Measurements from ENCODE around the gene LPIN2. TPM values are rescaled to one million over a fixed set of nuclear protein-coding genes. Genes with fewer than 3 reads are reported as not detected.
"Not testable (repeated sequence)": the region's sequence is repeated elsewhere in the genome, so short reads cannot be mapped to it uniquely, and the experiment has no call there.

LPIN2 gene
- total RNA-seq, 2 donors from 2014 or later = 23.6 to 59.0 TPM

DNA sequence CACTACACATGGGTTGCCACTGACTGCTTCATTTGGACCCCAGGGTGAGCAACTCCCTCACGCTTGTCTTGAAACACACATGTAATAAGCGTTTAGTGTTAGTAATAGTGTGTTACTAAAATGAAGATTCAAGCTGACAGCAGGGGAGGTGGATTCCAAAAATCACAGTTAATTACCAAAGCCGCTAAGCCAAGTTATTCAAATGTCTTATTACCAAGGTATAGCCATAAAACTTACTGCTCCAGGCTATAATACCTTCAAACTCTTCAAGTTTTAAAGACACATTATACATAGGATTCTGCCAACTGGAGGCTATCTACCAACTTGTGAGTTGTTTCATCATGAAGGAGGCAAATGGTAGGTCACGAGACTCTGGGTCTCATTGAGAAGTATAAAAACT is 2.9 kb downstream of the LPIN2 start:
- H3K4me3 ChIP-seq = no peak overlapping the region
- no peak overlapping the region for H3K27ac ChIP-seq
- no peaks in the 10 kb centered on the region for H3K36me3 ChIP-seq
- H3K9me3 ChIP-seq = no peaks in the 10 kb centered on the region
- DNase-seq = no peak
- no peaks in the 10 kb centered on the region for H3K27me3 ChIP-seq
- TF ChIP-seq, protein P1, sequence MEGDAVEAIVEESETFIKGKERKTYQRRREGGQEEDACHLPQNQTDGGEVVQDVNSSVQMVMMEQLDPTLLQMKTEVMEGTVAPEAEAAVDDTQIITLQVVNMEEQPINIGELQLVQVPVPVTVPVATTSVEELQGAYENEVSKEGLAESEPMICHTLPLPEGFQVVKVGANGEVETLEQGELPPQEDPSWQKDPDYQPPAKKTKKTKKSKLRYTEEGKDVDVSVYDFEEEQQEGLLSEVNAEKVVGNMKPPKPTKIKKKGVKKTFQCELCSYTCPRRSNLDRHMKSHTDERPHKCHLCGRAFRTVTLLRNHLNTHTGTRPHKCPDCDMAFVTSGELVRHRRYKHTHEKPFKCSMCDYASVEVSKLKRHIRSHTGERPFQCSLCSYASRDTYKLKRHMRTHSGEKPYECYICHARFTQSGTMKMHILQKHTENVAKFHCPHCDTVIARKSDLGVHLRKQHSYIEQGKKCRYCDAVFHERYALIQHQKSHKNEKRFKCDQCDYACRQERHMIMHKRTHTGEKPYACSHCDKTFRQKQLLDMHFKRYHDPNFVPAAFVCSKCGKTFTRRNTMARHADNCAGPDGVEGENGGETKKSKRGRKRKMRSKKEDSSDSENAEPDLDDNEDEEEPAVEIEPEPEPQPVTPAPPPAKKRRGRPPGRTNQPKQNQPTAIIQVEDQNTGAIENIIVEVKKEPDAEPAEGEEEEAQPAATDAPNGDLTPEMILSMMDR (IDR thresholded peaks at IDR 0.05) = no peak
- intact Hi-C loops (cut with DNase I) = loop anchor here (10.0 kb wide), 1 partner anchor 235 kb away; the partner anchor contains the start of gene MYL12A
- no peaks in the 10 kb centered on the region for H3K4me1 ChIP-seq
- H3K9ac ChIP-seq (ENCODE audit: low read depth in 2 of 2, low read length in 2 of 2) = no peak overlapping the region

DNA sequence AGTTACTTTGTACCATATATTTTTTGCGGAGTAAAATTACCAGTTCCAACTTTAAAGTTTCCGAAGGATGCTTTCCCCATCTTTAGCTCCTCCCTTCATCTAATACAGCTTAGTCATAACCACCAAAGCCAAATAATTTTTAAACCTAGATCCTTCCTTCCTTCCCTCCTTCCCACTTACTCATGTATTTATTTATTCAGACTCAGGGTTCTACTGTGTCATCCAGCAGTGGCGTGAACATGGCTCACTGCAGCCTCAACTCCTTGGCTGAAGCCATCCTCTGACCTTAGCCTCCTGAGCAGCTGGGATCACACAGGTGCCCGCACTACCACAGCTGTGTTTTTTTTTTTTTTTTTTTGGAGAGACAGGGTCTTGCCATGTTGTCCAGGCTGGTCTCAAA is 4.4 kb downstream of the LPIN2 start:
- TF ChIP-seq, protein P1 (IDR thresholded peaks at IDR 0.05) = no peak
- Histone ChIP-seq H3K27ac (no peak overlapping the region), H3K4me3 (no peak overlapping the region), H3K9ac (ENCODE audit: low read depth in 2 of 2, low read length in 2 of 2) (no peak overlapping the region), H3K4me1 (no peaks in the 10 kb centered on the region), H3K36me3 (no peaks in the 10 kb centered on the region), H3K9me3 (no peaks in the 10 kb centered on the region), H3K27me3 (no peaks in the 10 kb centered on the region)
- DNase-seq = no peak
- intact Hi-C loops (cut with DNase I) = no loop called here

DNA sequence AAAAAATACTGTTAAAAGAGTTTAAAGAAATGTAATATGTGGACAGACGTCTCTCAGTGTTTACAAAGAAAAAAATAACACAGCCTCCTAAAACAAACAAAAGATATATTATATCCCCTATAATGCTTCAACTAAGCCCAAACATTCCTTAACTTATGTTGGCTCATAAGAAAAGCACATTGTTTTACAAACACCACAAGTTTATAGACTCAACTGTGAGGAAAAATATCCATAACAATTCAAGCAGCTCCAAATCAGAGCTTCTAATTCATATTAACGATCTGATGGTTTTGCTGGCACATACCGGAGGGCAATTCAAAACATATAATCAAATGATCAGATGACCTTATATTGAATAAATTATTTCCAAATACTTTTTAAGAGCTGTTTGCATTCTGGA is 5.5 kb downstream of the LPIN2 start:
- Histone ChIP-seq H3K27me3 (no peaks in the 10 kb centered on the region), H3K4me3 (no peak overlapping the region), H3K9ac (ENCODE audit: low read depth in 2 of 2, low read length in 2 of 2) (no peak overlapping the region), H3K36me3 (no peaks in the 10 kb centered on the region), H3K4me1 (no peaks in the 10 kb centered on the region), H3K9me3 (no peaks in the 10 kb centered on the region), H3K27ac (no peak overlapping the region)
- intact Hi-C loops (cut with DNase I) = no loop called here
- DNase-seq = no peak
- TF ChIP-seq, protein P1 (IDR thresholded peaks at IDR 0.05) = no peak

DNA sequence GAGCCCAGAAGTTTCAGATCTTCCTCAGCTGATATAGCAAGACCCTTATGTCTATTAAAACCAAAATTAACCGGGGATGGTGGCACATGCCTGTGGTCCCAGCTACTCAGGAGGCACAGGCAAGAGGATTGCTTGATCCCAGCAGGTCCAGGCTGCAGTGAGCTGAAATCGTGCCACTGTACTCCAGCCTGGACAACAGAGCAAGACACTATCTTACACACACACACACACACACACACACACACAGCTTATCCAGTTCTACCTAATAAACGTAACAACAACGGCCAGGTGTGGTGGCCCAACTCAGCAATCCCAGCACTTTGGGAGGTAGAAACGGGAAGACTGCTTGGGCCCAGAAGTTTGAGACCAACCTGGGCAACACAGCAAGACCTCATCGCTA is 7.5 kb downstream of the LPIN2 start:
- intact Hi-C loops (cut with DNase I) = no loop called here
- TF ChIP-seq, protein P1 (IDR thresholded peaks at IDR 0.05) = no peak
- Histone ChIP-seq H3K27ac (no peak overlapping the region), H3K36me3 (no peaks in the 10 kb centered on the region), H3K4me3 (no peak overlapping the region), H3K9ac (ENCODE audit: low read depth in 2 of 2, low read length in 2 of 2) (no peak overlapping the region), H3K4me1 (no peaks in the 10 kb centered on the region), H3K27me3 (no peaks in the 10 kb centered on the region), H3K9me3 (no peaks in the 10 kb centered on the region)
- DNase-seq = no peak

DNA sequence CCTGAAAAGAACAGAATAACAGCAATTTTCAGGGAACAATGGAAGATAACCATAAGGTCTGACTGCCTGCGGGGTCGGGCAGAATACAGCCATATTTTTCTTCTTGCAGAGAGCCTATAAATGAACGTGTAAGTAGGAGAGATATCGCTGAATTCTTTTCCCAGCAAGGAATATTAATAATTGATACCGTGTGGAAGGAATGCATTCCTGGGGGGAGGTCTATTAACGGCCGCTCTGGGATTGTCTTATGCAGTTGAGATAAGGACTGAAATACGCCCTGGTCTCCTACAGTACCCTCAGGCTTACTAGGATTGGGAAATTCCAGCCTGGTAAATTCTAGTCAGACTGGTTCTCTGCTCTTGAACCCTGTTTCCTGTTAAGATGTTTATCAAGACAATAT is 9.2 kb downstream of the LPIN2 start:
- H3K9me3 ChIP-seq; H3K4me3 ChIP-seq; H3K4me1 ChIP-seq; H3K9ac ChIP-seq (ENCODE audit: low read depth in 2 of 2, low read length in 2 of 2); H3K27ac ChIP-seq; H3K36me3 ChIP-seq; H3K27me3 ChIP-seq; DNase-seq; intact Hi-C loops (cut with DNase I): not testable (repeated sequence)

DNA sequence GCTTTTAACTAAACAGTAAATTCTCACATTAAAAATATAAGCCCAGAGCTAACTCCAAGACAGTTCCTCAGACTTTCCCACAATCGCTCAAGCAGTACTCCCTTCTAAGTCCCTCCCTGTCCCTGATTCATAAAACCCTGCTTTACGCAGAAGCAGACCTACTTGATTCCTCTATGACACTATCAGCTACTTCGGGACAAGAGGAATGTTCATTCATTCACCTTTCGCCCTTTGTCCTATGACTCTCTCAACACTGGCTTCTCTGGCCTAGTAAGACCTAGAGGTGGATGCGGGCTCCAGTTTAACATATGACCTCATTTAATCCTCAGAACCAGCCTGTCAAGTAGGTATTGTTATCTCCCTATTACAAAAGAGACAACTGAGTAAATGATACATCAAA is 10.2 kb downstream of the LPIN2 start:
- DNase-seq = no peak
- H3K4me1 ChIP-seq = peaks cover 4% of the 10 kb centered on the region
- no peak overlapping the region for H3K27ac ChIP-seq
- TF ChIP-seq, protein P1 (IDR thresholded peaks at IDR 0.05) = no peak
- no peaks in the 10 kb centered on the region for H3K36me3 ChIP-seq
- H3K9me3 ChIP-seq = no peaks in the 10 kb centered on the region
- H3K9ac ChIP-seq (ENCODE audit: low read depth in 2 of 2, low read length in 2 of 2) = no peak overlapping the region
- H3K27me3 ChIP-seq = no peaks in the 10 kb centered on the region
- intact Hi-C loops (cut with DNase I) = no loop called here
- no peak overlapping the region for H3K4me3 ChIP-seq
